CD4-positive, CD25-positive, alpha-beta regulatory T cell (primary cell): ENCODE results near the gene OR4F6. TPM values are rescaled to one million over a fixed set of nuclear protein-coding genes. Genes with fewer than 3 reads are reported as not detected.
"Not testable (repeated sequence)": the region's sequence is repeated elsewhere in the genome, so short reads cannot be mapped to it uniquely, and the experiment has no call there.

Source experiments
- ATAC-seq, 2 donors: fragments of 150-1000 bp; cut with Tn5 transposase; one replicate each; pipeline ENCODE4 v1.10.0; 2021; ENCODE audit warnings: low read depth in 2 of 2, moderate number of reproducible peaks in 2 of 2, moderate library complexity in 1 of 2
- DNase-seq, 3 donors: peaks; one replicate each; pipeline versions ENCODE4 v3.0.0 to v3.0.0-alpha.2; 2012 to 2022; ENCODE audit warnings: mixed read lengths in 1 of 3
- H3K27ac ChIP-seq: one replicate; pipeline ENCODE4 v1.7.0; 2013; ENCODE audit warnings: mild to moderate bottlenecking, low read length; ENCODE audit not compliant: insufficient read depth, poor library complexity, severe bottlenecking
- H3K27me3 ChIP-seq: one replicate; pipeline ENCODE4 v1.7.0; 2013; ENCODE audit warnings: low read length; ENCODE audit not compliant: control insufficient read depth, insufficient read depth
- H3K36me3 ChIP-seq: one replicate; pipeline ENCODE4 v1.7.0; 2013; ENCODE audit warnings: mild to moderate bottlenecking, low read length, moderate library complexity; ENCODE audit not compliant: control insufficient read depth, insufficient read depth
- H3K4me1 ChIP-seq: 2 replicates; pipeline ENCODE4 v1.7.0; 2013; ENCODE audit warnings: mild to moderate bottlenecking, low read length; ENCODE audit not compliant: insufficient read depth, control insufficient read depth, poor library complexity, severe bottlenecking
- H3K4me3 ChIP-seq: one replicate; pipeline ENCODE4 v1.7.0; 2013; ENCODE audit warnings: low read depth, mild to moderate bottlenecking, low read length, moderate library complexity
- H3K9me3 ChIP-seq, 2 experiments: 1 replicate in 1 of 2; 2 replicates in 1 of 2; pipeline ENCODE4 v1.7.0; 2013; ENCODE audit warnings: low read length in 2 of 2, mild to moderate bottlenecking in 1 of 2, moderate library complexity in 1 of 2; ENCODE audit not compliant: control insufficient read depth in 2 of 2
- H3K27ac Mint-ChIP-seq, 3 donors: one replicate each; pipeline ENCODE4 v1.8.0; 2020 to 2022; ENCODE audit warnings: mild to moderate bottlenecking in 3 of 3, mixed read lengths in 3 of 3, moderate library complexity in 2 of 3
- H3K27me3 Mint-ChIP-seq: one replicate; pipeline ENCODE4 v1.8.0; 2022; ENCODE audit warnings: mild to moderate bottlenecking, mixed read lengths
- H3K36me3 Mint-ChIP-seq: one replicate; pipeline ENCODE4 v1.8.0; 2020; ENCODE audit warnings: mixed read lengths
- H3K4me1 Mint-ChIP-seq, 4 donors: one replicate each; pipeline ENCODE4 v1.8.0; 2020 to 2022; ENCODE audit warnings: mixed read lengths in 4 of 4, mild to moderate bottlenecking in 1 of 4
- H3K4me3 Mint-ChIP-seq, 4 donors: one replicate each; pipeline ENCODE4 v1.8.0; 2020 to 2022; ENCODE audit warnings: mild to moderate bottlenecking in 4 of 4, mixed read lengths in 4 of 4, moderate library complexity in 3 of 4
- H3K9me3 Mint-ChIP-seq, 7 donors: one replicate each; pipeline ENCODE4 v1.8.0; 2020 to 2022; ENCODE audit warnings: mixed read lengths in 7 of 7, mild to moderate bottlenecking in 3 of 7, moderate library complexity in 2 of 7
- polyA plus RNA-seq, 4 donors: library from polyadenylated mRNA; unstranded; fragments of 300-500 nt; fragmentation: Illumina TruSeq; gene quantifications; one replicate each; pipeline ENCODE4 v1.2.3, GENCODE V29; 2021
- total RNA-seq: library from RNA; stranded (reverse); gene quantifications from one replicate; pipeline ENCODE4 v1.2.3, GENCODE V29; 2022

The OR4F6 gene
- total and polyA plus RNA-seq, 5 donors from 2014 or later = not detected

DNA sequence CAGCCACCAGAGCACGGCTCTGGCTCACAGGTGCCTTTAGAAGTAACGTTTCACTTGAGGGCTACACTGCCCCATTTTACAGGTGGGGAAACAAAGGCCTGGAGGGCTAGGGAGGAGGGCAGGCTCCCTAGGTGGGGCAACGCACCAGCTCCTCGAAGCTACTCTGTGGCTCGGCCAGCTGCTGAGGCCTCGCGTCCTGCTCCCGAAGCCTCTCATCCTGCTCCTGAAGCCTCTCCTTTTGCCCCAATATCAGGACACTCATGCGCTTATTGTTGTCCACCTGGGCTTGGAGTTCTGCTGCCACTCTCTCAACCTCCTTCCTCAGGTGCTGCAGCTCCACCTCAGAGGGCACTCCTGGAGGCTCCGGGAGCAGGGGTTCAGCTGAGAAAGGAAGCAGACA, 28.2 kb upstream of the OR4F6 start:
- DNase-seq (no peak), ATAC-seq (no peak)
- Histone ChIP-seq H3K4me1 (no peaks in the 10 kb centered on the region), H3K36me3 (no peaks in the 10 kb centered on the region), H3K9me3 (no peaks in the 10 kb centered on the region), H3K4me3 (no peak overlapping the region), H3K27ac (no peak overlapping the region), H3K27me3 (no peaks in the 10 kb centered on the region)
- peak overlapping the region in 1 of 3 donors; percentile 14 for H3K27ac Mint-ChIP-seq
- H3K4me3 Mint-ChIP-seq = no peak overlapping the region
- peaks cover 0 to 1% (median 0%) of the 10 kb centered on the region in 7 donors for H3K9me3 Mint-ChIP-seq
- peaks cover 4% of the 10 kb centered on the region for H3K36me3 Mint-ChIP-seq
- no peaks in the 10 kb centered on the region for H3K27me3 Mint-ChIP-seq
- H3K4me1 Mint-ChIP-seq = peaks cover 0 to 3% (median 0%) of the 10 kb centered on the region in 4 donors

DNA sequence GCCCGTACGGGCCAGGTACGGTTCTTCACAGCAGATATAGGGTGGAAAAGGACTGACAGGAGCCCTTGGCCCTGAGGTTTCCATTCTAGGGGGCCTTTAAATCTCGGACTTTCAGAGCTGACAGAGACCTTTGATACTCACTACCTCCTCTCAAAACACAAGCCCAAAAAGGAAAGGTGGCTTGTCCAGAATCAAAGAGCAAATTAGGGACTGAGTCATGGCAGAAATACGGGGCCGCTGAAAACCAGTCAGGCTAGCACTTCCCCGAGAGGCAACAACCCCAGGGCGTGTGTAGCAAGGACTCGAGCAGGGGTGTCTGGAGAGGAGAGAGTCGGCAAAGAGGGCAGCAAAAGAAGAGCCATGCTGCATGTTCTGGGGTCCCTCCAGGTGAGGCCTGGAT, 24.7 kb upstream of the OR4F6 start:
- H3K36me3 ChIP-seq, H3K27me3 ChIP-seq, H3K9me3 Mint-ChIP-seq, ATAC-seq, H3K4me3 ChIP-seq, H3K9me3 ChIP-seq, H3K4me3 Mint-ChIP-seq, H3K4me1 Mint-ChIP-seq, H3K27ac ChIP-seq, H3K36me3 Mint-ChIP-seq, H3K4me1 ChIP-seq, H3K27me3 Mint-ChIP-seq, H3K27ac Mint-ChIP-seq, DNase-seq: not testable (repeated sequence)

DNA sequence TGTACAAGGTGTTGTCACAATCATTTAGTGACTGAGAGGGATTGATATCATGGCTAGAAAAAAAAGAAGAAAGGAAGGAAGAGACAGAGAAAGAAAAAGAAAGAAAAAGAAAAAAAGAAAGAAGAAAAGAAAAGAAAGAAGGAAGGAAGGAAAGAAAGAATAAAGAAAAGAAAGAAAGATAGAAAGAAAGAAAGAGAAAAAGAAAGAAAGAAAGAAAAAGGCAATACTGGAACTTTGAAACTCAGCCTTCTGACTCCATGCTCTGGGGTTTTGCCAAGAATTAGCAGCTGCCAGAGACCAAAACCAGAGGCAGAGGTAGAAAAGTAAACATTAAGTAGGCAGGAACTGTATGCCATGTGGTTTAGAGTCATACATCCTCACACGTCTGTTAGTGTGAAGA, 23.1 kb upstream of the OR4F6 start:
- H3K9me3 ChIP-seq, H3K36me3 Mint-ChIP-seq, H3K27me3 Mint-ChIP-seq, H3K4me3 Mint-ChIP-seq, DNase-seq, H3K27ac Mint-ChIP-seq, H3K36me3 ChIP-seq, H3K9me3 Mint-ChIP-seq, H3K27ac ChIP-seq, ATAC-seq, H3K4me1 ChIP-seq, H3K4me3 ChIP-seq, H3K27me3 ChIP-seq, H3K4me1 Mint-ChIP-seq: not testable (repeated sequence)

DNA sequence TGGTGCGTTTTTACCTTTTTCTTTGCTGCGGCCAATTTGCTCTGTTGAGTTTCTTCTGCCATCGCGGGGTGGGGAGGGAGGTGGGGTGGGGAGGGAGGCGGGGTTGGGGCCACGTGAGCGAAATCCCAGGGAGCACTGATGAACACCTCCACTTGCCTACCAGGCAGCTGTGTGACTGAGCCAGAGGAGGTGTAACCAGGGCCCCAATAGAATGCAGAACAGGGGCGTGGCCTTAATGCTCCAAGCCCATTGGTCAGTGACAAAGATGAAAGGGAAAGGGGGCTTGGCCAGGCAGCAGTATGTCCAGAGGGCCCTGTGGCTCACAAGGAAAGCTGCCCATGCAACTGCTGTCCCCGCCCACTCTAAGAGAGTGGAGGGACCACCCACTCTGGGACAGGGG, 21.4 kb upstream of the OR4F6 start:
- H3K4me1 Mint-ChIP-seq = peaks cover 0 to 3% (median 0%) of the 10 kb centered on the region in 4 donors
- H3K9me3 Mint-ChIP-seq = peaks cover 0 to under 1% (median 0%) of the 10 kb centered on the region in 7 donors
- H3K4me1 ChIP-seq = no peaks in the 10 kb centered on the region
- H3K36me3 ChIP-seq = no peaks in the 10 kb centered on the region
- H3K27me3 ChIP-seq = peaks cover 3% of the 10 kb centered on the region
- H3K9me3 ChIP-seq = no peaks in the 10 kb centered on the region
- H3K4me3 ChIP-seq = no peak overlapping the region
- peaks cover 11% of the 10 kb centered on the region for H3K27me3 Mint-ChIP-seq
- ATAC-seq (no peak), DNase-seq (no peak)
- H3K4me3 Mint-ChIP-seq = no peak overlapping the region
- H3K36me3 Mint-ChIP-seq = no peaks in the 10 kb centered on the region
- H3K27ac ChIP-seq = no peak overlapping the region
- no peak overlapping the region for H3K27ac Mint-ChIP-seq

DNA sequence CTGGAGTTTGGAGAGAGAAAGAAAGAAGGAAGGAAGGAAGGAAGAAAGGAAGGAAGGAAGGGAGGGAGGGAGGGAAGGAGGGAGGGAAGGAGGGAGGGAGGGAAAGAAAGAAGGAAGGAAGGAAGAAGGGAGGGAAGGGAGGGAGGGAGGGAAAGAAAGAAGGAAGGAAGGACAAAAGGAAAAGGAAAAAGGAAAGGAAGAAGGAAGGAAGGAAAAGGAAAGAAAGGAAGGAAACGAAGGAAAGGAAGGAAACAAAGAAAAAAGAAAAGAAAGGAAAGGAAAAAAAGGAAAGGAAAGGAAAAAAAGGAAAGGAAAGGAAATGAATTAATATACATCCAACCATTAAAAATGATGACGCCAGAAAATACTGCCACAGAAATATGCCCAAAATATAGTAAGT, 18.7 kb upstream of the OR4F6 start:
- no peak for DNase-seq
- H3K36me3 Mint-ChIP-seq = no peaks in the 10 kb centered on the region
- H3K27me3 ChIP-seq = peaks cover 3% of the 10 kb centered on the region
- no peak for ATAC-seq
- peaks cover 0 to 3% (median 0%) of the 10 kb centered on the region in 4 donors for H3K4me1 Mint-ChIP-seq
- H3K9me3 ChIP-seq = no peaks in the 10 kb centered on the region
- H3K27ac ChIP-seq = no peak overlapping the region
- H3K27ac Mint-ChIP-seq = no peak overlapping the region
- H3K4me3 ChIP-seq = no peak overlapping the region
- no peak overlapping the region for H3K4me3 Mint-ChIP-seq
- H3K9me3 Mint-ChIP-seq = peaks cover 0 to 2% (median 0%) of the 10 kb centered on the region in 7 donors
- peaks cover 13% of the 10 kb centered on the region for H3K27me3 Mint-ChIP-seq
- no peaks in the 10 kb centered on the region for H3K36me3 ChIP-seq
- H3K4me1 ChIP-seq = no peaks in the 10 kb centered on the region

- not testable (repeated sequence) for H3K27ac ChIP-seq, H3K27me3 ChIP-seq, H3K4me1 Mint-ChIP-seq, H3K9me3 ChIP-seq, H3K4me1 ChIP-seq, H3K36me3 Mint-ChIP-seq, H3K4me3 Mint-ChIP-seq, ATAC-seq, H3K9me3 Mint-ChIP-seq, H3K27me3 Mint-ChIP-seq, H3K4me3 ChIP-seq, H3K27ac Mint-ChIP-seq, H3K36me3 ChIP-seq, DNase-seq
Measured at GRCh38 chr15:101786422-101786821, 16.9 kb upstream of the OR4F6 start.

- ATAC-seq, H3K4me3 Mint-ChIP-seq, H3K27ac Mint-ChIP-seq, H3K36me3 ChIP-seq, H3K4me1 ChIP-seq, H3K36me3 Mint-ChIP-seq, H3K4me3 ChIP-seq, H3K27me3 ChIP-seq, H3K27me3 Mint-ChIP-seq, H3K4me1 Mint-ChIP-seq, DNase-seq, H3K9me3 ChIP-seq, H3K9me3 Mint-ChIP-seq, H3K27ac ChIP-seq: not testable (repeated sequence)
Measured at GRCh38 chr15:101788001-101788400, 15.3 kb upstream of the OR4F6 start.

DNA sequence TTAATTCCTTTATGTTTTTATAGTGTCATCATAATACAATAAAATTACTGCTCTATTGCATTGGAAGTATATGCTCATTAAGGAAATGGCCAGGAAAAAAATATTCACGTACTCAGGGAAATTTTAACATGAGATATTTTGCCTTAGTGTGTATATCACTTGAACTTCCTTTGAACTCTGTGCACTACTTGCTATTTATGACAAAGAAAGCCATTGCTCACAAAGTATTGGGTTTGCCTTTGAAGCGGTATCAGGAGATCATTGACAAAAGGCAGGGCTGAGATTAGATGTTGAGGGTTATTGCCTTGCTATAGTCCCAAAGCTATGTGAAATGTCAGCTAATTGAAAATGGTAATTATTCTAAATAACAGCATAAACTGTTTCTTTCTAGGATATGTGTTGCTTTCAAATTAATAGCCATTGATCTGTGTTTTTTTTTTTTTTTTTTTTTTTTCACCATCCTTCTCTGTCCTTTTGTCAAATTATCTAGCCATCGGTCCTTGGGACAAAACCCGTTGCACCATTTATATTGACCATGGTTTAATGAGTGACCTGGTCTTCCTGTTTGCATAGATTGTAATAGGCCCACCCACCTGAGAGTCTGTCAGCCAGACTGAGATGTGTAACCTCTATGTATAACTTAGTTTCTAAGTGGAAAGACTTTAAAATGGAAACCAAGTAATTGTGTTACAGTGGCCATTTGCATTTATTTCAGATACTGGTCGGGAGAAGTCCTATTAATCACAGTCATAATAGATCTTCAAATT, 14.6 kb upstream of the OR4F6 start:
- H3K4me1 ChIP-seq, ATAC-seq, H3K4me3 Mint-ChIP-seq, H3K9me3 ChIP-seq, H3K27me3 Mint-ChIP-seq, H3K4me3 ChIP-seq, H3K9me3 Mint-ChIP-seq, H3K4me1 Mint-ChIP-seq, H3K27ac Mint-ChIP-seq, H3K27me3 ChIP-seq, H3K36me3 Mint-ChIP-seq, H3K27ac ChIP-seq, H3K36me3 ChIP-seq, DNase-seq: not testable (repeated sequence)
